GM12878 (cell line): ENCODE measurements around the gene DRAXIN. TPM values are rescaled to one million over a fixed set of nuclear protein-coding genes. Genes with fewer than 3 reads are reported as not detected.
A peak's percentile ranks its signal among the peaks of the same experiment; 100 is the strongest.

ENCODE experiments used
- ASH2L ChIP-seq: fragments of 300-600, 200-600 bp; sonication (generic); IDR thresholded peaks from 2 replicates; pipeline ENCODE4 v1.6.1; 2017; ENCODE audit warnings: low read depth, mild to moderate bottlenecking, borderline replicate concordance
- CHD4 ChIP-seq: fragments of 200-600 bp; sonication (generic); IDR thresholded peaks from 2 replicates; pipeline ENCODE4 v1.6.1; 2016; ENCODE audit warnings: mild to moderate bottlenecking
- FOXM1 ChIP-seq: IDR thresholded peaks from 2 replicates; pipeline ENCODE4 v1.6.1; 2012; ENCODE audit warnings: low read depth, mild to moderate bottlenecking, inconsistent platforms, low read length, moderate library complexity
- HSF1 ChIP-seq: fragments of 150-350 bp; IDR thresholded peaks from 2 replicates; pipeline ENCODE4 v1.6.1; 2014; ENCODE audit warnings: mild to moderate bottlenecking, low read depth, low read length
- KLF5 ChIP-seq: fragments of 450-650 bp; IDR thresholded peaks from 2 replicates; pipeline ENCODE4 v1.6.1; 2014; ENCODE audit warnings: mild to moderate bottlenecking; ENCODE audit not compliant: partially characterized antibody
- MLLT1 ChIP-seq: fragments of 450-650 bp; IDR thresholded peaks from 2 replicates; pipeline ENCODE4 v1.6.1; 2016; ENCODE audit warnings: mild to moderate bottlenecking
- SMARCA5 ChIP-seq: fragments of 450-650 bp; IDR thresholded peaks from 2 replicates; pipeline ENCODE4 v1.6.1; 2017; ENCODE audit warnings: mild to moderate bottlenecking
- SMC3 ChIP-seq: IDR thresholded peaks from 2 replicates; pipeline ENCODE4 v1.6.1; 2011; ENCODE audit warnings: low read length, improper control_type of control experiment, borderline replicate concordance
- SPI1 ChIP-seq: IDR thresholded peaks from 2 replicates; pipeline ENCODE4 v1.6.1; 2011; ENCODE audit warnings: low read depth, mild to moderate bottlenecking, low read length, moderate library complexity, borderline replicate concordance; ENCODE audit not compliant: insufficient read depth
- TCF7 ChIP-seq: IDR thresholded peaks from 2 replicates; pipeline ENCODE4 v1.6.1; 2014; ENCODE audit warnings: antibody characterized with exemption, borderline replicate concordance
- polyA plus RNA-seq, 11 experiments: library from polyadenylated mRNA; depleted of rRNA in 4 of 11; unstranded in 6 of 11; stranded (reverse) in 5 of 11; fragments of >200 nt; fragmentation: Nextera tagmentation in 4 of 11; fragmentation: Illumina TruSeq in 1 of 11; extraction: Ambion mirVana in 4 of 11; extraction: Trizol in 1 of 11; gene quantifications; 1 replicate in 1 of 11; 2 replicates in 10 of 11; pipeline versions ENCODE4 v1.2.1 to v1.2.3, GENCODE V29; 2011 to 2016; ENCODE audit warnings: inconsistent platforms in 2 of 11, missing spikeins in 2 of 11, low read depth in 1 of 11
- total RNA-seq, 4 experiments: library from RNA; depleted of rRNA in 3 of 4; stranded (reverse); fragments of >200 nt in 3 of 4; fragmentation: Illumina TruSeq in 1 of 4; extraction: Trizol in 1 of 4; gene quantifications; 2 replicates each; pipeline versions ENCODE4 v1.2.1 to v1.2.3, GENCODE V29; 2013 to 2021

The DRAXIN gene
- total and polyA plus RNA-seq, 10 of the 15 experiments (the other 5 are each of a cell fraction or from before 2014, with no cell fraction given) = 0.01 to 0.05 (median 0.03) TPM; not detected in 3

GRCh38 chr1:11735854-11736745 is 44.6 kb downstream of the DRAXIN start, which contains the start of gene AGTRAP (continued):
- TF ChIP-seq HSF1 (no peak), MLLT1 (peak; percentile 53; the same call in 1 of the 2 replicates), FOXM1 (no peak), KLF5 (no peak), SMC3 (no peak), SPI1 (no peak), ASH2L (no peak), CHD4 (no peak), SMARCA5 (no peak), TCF7 (no peak)
